ENCODE measurements around the gene ABCG1. TPM values are rescaled to one million over a fixed set of nuclear protein-coding genes. Genes with fewer than 3 reads are reported as not detected.

The ABCG1 gene
- total and polyA plus RNA-seq, 7 donors = 6.0 to 19.3 (median 11.6) TPM

DNA sequence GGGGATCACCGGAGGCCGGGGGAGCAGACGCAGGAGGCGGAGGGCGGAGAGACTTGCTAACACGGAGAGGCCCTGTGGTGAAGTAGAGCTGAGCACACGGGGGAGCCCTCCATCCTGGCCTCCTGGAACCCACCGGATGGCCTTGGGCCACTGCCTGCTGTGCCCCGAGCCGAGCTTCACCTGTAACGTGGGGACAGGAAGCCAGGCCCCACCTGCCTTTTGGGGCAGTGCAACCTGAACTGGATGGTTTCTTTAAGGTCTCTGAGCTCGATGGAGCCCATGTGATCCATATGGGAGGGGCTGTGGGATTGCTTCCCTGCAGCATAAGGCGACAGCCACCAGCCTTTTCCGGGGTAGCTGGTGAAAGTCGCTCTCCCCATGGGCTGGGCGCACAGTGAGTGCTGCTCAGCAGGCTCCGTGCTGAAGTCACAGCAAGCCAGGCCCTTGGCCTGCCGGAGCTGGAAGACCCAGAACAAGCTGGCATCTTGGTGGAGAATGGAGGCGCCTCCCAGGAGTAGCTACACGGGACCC lies 60.5 kb downstream of the ABCG1 start:
- 86 to 87% methylated on average over 20 of the region's 20 CpGs for WGBS, 2 donors
- H3K4me3 ChIP-seq = no peak overlapping the region
- no peak for DNase-seq
- no peaks in the 10 kb centered on the region for H3K27me3 ChIP-seq
- H3K9me3 ChIP-seq = no peaks in the 10 kb centered on the region
- peaks cover 0 to 43% (median 11%) of the 10 kb centered on the region in 4 donors for H3K36me3 ChIP-seq
- H3K27ac ChIP-seq = no peak overlapping the region
- no peak for TF ChIP-seq POLR2AphosphoS5 (IDR thresholded peaks at IDR 0.05)
- intact Hi-C loops (cut with DNase I) = no loop called here
- H3K4me1 ChIP-seq = no peaks in the 10 kb centered on the region

DNA sequence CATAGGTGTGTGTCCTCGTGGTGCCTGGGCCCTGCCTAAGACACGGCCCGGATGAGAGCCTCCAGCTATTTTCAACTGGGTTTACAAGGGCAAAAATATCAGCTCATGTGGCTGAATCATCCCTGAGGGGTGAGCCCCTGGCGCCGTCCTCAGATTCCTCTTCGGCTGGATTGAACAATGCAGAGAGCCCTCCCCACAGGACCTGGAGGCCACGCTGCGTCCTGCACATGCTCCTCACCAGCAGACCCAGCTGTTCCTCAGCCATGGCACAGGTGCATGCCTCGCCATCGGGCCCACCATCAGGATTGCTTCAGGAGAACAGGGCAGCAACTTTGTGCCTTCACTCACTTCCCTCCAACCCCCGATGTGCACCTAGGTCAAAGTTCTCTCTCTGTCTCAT lies 60.9 kb downstream of the ABCG1 start:
- peaks cover 0 to 46% (median 16%) of the 10 kb centered on the region in 4 donors for H3K36me3 ChIP-seq
- no peak overlapping the region for H3K27ac ChIP-seq
- no peak overlapping the region for H3K4me3 ChIP-seq
- intact Hi-C loops (cut with DNase I) = no loop called here
- no peaks in the 10 kb centered on the region for H3K9me3 ChIP-seq
- no peaks in the 10 kb centered on the region for H3K4me1 ChIP-seq
- DNase-seq = no peak
- TF ChIP-seq, protein P1, sequence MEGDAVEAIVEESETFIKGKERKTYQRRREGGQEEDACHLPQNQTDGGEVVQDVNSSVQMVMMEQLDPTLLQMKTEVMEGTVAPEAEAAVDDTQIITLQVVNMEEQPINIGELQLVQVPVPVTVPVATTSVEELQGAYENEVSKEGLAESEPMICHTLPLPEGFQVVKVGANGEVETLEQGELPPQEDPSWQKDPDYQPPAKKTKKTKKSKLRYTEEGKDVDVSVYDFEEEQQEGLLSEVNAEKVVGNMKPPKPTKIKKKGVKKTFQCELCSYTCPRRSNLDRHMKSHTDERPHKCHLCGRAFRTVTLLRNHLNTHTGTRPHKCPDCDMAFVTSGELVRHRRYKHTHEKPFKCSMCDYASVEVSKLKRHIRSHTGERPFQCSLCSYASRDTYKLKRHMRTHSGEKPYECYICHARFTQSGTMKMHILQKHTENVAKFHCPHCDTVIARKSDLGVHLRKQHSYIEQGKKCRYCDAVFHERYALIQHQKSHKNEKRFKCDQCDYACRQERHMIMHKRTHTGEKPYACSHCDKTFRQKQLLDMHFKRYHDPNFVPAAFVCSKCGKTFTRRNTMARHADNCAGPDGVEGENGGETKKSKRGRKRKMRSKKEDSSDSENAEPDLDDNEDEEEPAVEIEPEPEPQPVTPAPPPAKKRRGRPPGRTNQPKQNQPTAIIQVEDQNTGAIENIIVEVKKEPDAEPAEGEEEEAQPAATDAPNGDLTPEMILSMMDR (IDR thresholded peaks at IDR 0.05) = no peak
- TF ChIP-seq POLR2AphosphoS5 (IDR thresholded peaks at IDR 0.05) (no peak), POLR2A (IDR thresholded peaks at IDR 0.05) (no peak), EP300 (IDR thresholded peaks at IDR 0.05) (no peak)
- no peaks in the 10 kb centered on the region for H3K27me3 ChIP-seq
- WGBS, 2 donors = 87 to 88% methylated on average over 11 of the region's 11 CpGs

DNA sequence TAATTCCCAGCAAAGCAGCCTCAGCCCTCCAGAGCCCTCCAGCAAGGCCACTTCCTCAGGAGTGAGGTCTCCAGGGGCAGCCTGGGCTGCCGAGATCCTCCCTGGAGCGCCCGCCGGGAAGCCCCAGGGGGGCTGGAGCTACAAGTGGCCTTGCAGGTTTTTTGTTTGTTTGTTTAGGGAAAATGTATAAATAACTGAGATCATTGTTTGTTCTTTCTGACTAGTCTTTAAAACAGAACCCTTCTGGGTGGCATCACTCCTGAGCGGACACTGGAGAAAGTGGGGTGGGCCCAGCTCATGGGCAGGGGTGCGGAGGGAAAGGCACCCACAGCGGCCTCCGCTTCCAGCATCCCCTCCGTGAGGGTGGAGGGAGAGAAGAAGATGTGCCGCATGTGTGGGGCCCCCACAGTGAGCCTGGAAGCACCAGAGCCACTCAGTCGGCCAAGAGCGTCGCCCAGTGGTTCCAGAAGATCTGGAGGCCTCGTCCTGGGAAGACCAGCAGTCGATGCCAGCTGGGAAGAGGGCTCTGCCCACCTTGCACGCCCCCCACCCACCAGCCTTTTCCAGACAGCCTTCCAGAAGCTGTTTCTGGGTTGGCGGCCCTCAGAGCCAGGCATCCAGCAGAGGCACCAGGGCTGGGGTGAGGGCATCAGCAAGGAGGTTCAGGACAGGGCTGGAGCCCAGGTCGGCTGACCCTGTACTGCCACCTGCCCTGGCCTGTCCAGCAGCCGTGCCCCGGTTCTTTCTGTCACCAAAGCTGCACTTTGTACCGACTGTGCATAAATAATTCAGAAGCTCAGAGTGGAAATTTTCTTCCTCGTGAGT lies 61.6 kb downstream of the ABCG1 start:
- intact Hi-C loops (cut with DNase I) = no loop called here
- DNase-seq = no peak
- H3K36me3 ChIP-seq = peaks cover 0 to 39% (median 19%) of the 10 kb centered on the region in 4 donors
- H3K4me1 ChIP-seq = no peaks in the 10 kb centered on the region
- H3K27me3 ChIP-seq = no peaks in the 10 kb centered on the region
- WGBS, 2 donors = 82 to 88% methylated on average over 22 of the region's 22 CpGs
- TF ChIP-seq, protein P1 (IDR thresholded peaks at IDR 0.05) = no peak
- TF ChIP-seq EP300 (IDR thresholded peaks at IDR 0.05) = no peak
- TF ChIP-seq POLR2A (IDR thresholded peaks at IDR 0.05) = no peak
- TF ChIP-seq POLR2AphosphoS5 (IDR thresholded peaks at IDR 0.05) = no peak
- no peak overlapping the region for H3K27ac ChIP-seq
- no peaks in the 10 kb centered on the region for H3K9me3 ChIP-seq
- no peak overlapping the region for H3K4me3 ChIP-seq

DNA sequence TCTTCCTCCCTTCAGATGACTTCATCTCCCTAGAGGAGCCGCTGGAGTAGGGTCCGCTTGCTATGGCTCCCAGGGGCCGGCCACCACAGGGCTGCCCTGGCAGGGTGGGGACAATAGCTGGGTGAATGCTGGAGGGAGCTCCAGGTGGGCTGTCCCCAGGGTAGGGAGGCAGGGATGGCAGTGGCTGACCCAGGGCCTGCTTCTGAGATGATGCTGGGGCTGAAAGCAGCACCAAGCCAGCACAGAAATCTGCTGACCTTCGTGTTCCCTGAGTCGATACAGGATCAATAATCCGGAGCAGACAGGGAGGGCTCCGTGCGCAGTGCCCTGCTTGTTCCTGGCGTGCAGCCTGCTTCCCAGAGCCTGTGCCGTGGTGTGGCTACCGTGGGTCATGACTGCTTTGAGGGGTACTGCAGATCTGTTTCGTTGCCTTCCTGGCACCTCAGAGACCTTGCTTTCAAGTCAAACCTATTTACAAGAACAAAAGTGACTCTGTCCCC lies 62.3 kb downstream of the ABCG1 start:
- 87% methylated on average over 12 of the region's 12 CpGs for WGBS, 2 donors
- Histone ChIP-seq H3K27ac (no peak overlapping the region), H3K36me3 (peaks cover 0 to 36% (median 16%) of the 10 kb centered on the region in 4 donors), H3K9me3 (no peaks in the 10 kb centered on the region), H3K4me3 (no peak overlapping the region), H3K27me3 (no peaks in the 10 kb centered on the region), H3K4me1 (no peaks in the 10 kb centered on the region)
- intact Hi-C loops (cut with DNase I) = no loop called here
- DNase-seq = no peak
- TF ChIP-seq POLR2AphosphoS5 (IDR thresholded peaks at IDR 0.05) (no peak), EP300 (IDR thresholded peaks at IDR 0.05) (no peak), POLR2A (IDR thresholded peaks at IDR 0.05) (no peak)
- TF ChIP-seq, protein P1 (IDR thresholded peaks at IDR 0.05) = no peak

DNA sequence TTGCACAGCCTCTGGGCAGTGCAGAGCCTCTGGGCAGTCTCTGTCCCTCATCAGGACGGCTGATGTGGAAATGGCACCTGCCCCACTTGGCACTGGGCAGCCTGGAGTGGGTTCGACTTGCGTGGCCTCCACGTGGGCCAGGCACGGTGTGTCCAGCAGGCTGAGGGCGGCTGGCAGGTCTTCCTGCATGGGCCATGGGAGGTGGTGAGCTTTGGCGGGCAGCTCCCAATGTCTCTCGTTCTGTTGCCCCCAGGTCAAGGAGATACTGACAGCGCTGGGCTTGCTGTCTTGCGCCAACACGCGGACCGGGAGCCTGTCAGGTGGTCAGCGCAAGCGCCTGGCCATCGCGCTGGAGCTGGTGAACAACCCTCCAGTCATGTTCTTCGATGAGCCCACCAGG lies 63.1 kb downstream of the ABCG1 start:
- H3K4me3 ChIP-seq = no peak overlapping the region
- no peak for TF ChIP-seq POLR2AphosphoS5 (IDR thresholded peaks at IDR 0.05)
- no peak overlapping the region for H3K27ac ChIP-seq
- peaks cover 0 to 28% (median 14%) of the 10 kb centered on the region in 4 donors for H3K36me3 ChIP-seq
- no peaks in the 10 kb centered on the region for H3K27me3 ChIP-seq
- no peaks in the 10 kb centered on the region for H3K4me1 ChIP-seq
- no peaks in the 10 kb centered on the region for H3K9me3 ChIP-seq
- 96% methylated on average over 18 of the region's 18 CpGs for WGBS, 2 donors
- intact Hi-C loops (cut with DNase I) = no loop called here
- no peak for DNase-seq
